ENCODE data around the gene CHN1.

Gene CHN1

DNA sequence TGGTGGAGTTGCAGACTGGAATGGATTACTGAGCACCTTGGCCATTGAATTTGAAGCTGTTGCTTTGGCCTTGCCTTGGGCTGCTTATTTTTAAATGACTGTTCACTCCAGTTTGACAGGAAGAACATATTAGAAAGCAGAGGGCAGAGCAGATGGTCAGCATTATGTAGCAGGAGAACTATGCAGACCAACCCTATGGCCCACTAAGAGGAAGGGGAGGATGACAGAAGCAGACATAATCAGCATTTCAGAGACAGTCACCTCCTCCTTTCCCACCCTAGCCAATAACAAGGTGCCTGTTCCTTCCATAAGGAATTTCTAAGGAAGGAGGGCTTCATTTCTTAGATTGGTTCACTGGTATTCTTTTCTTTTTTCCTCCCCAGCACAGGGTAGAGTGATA, 243.3 kb downstream of the CHN1 start:
- no peak for TF ChIP-seq CTCF (IDR thresholded peaks at IDR 0.05; ENCODE audit: borderline replicate concordance, insufficient read depth, low read depth, low read length)
- no peak overlapping the region for H3K4me3 ChIP-seq (ENCODE audit: low read depth, low read length)

- TF ChIP-seq CTCF (IDR thresholded peaks at IDR 0.05; ENCODE audit: borderline replicate concordance, insufficient read depth, low read depth, low read length), result no peak
- H3K4me3 ChIP-seq (ENCODE audit: low read depth, low read length), result no peak overlapping the region
Observed at GRCh38 chr2:174760845-174761473, 244.2 kb downstream of the CHN1 start.

DNA sequence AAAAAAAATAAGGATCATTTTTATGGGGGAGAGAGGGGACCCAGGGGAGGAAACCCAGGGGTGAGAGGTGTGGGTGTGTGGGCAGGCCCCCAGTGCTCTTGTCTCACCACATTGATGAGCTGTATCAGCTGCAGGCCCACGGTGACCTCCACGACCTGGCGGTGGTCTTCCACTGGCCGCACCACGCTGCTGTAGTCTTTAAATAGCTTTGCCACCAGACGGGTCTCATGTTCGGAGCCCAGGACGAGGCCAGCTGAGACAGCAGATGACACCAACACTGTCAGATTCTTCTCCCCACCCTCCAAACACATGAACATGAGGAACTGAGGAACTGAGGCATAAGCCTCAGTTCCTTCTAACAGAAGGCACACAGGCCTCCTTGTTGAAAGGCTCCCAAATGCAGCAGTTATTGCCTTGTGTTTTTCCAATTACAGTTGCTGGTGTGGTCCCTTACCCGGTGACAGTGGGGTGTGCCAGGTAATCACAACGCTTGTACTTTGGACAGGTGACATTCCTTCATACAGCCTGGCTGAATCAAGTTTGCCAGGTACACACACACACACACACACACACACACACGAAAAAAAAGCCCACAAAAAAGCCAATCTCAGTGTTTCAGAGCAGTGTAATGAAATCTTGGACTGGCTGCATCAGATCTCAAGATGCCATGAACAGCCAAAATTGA, 245.7 kb downstream of the CHN1 start:
- no peak for TF ChIP-seq CTCF (IDR thresholded peaks at IDR 0.05; ENCODE audit: borderline replicate concordance, insufficient read depth, low read depth, low read length)
- H3K4me3 ChIP-seq (ENCODE audit: low read depth, low read length), result no peak overlapping the region

DNA sequence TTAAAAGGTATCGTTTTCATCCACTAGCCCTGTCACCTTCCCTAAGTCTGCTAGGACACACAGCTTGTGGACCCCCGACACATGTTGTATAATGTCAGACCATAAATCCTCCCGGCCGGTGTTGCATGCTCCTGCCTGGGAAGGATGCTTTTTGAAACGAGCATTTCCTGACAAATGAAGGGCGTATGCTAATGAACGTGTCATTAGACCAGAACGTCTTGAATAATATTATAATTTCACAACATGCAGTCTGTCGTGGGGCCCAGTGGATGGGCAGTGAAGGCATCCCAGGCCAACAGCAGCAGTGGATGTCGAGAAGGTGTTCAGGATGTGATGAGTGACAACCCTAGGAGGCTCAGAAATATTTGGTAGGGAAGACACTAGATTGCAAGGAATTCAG, 248.4 kb downstream of the CHN1 start:
- no peak for TF ChIP-seq CTCF (IDR thresholded peaks at IDR 0.05; ENCODE audit: borderline replicate concordance, insufficient read depth, low read depth, low read length)
- no peak overlapping the region for H3K4me3 ChIP-seq (ENCODE audit: low read depth, low read length)

GRCh38 chr2:174753038-174753633, 252.0 kb downstream of the CHN1 start:
- TF ChIP-seq CTCF (IDR thresholded peaks at IDR 0.05; ENCODE audit: borderline replicate concordance, insufficient read depth, low read depth, low read length), result no peak

DNA sequence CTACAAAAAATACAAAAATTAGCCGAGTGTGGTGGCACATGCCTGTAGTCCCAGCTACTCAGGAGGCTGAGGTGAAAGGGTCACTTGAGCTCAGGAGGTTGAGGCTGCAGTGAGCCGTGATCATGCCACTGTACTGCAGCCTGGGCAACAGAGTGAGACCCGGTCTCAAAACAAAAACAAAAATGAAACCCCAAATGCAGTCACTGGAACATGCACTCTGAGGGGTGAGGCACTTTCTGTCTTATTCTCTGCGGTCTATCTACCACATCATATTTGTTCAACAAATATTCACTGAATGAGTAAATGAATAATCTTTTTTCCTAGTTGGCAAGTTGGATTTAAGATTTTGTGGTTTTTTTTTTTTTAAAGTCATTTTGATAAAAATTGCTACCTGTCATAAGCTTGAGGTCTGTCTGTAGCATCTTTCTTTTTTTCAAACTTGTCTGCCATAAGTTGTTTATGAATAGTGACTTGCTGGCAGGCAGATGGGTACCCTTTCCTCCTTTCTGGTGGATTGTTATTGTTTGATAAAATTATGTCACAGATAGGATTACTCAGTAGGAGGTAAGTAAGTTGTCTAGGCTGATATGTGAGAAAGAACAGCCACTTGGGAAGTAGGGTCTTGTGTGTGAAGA, 252.7 kb downstream of the CHN1 start:
- TF ChIP-seq CTCF (IDR thresholded peaks at IDR 0.05; ENCODE audit: borderline replicate concordance, insufficient read depth, low read depth, low read length), result no peak
- no peak overlapping the region for H3K4me3 ChIP-seq (ENCODE audit: low read depth, low read length)

More at GRCh38 chr2:174753038-174753633, 252.0 kb downstream of the CHN1 start:
- no peak overlapping the region for H3K4me3 ChIP-seq (ENCODE audit: low read depth, low read length)
